Nephron (organoid): Measurements from ENCODE around the gene WASF2.

Experiments
- H3K27ac Mint-ChIP-seq, 3 experiments: 2 replicates each; pipeline ENCODE4 v1.8.0; 2020; ENCODE audit warnings: mixed read lengths in 3 of 3, mild to moderate bottlenecking in 2 of 3, moderate library complexity in 1 of 3
- H3K27me3 Mint-ChIP-seq: 2 replicates; pipeline ENCODE4 v1.8.0; 2021; ENCODE audit warnings: low read depth, mild to moderate bottlenecking, moderate library complexity, mixed read lengths
- H3K36me3 Mint-ChIP-seq: 2 replicates; pipeline ENCODE4 v1.8.0; 2020; ENCODE audit warnings: low read depth, mixed read lengths
- H3K4me1 Mint-ChIP-seq: 2 replicates; pipeline ENCODE4 v1.8.0; 2020; ENCODE audit warnings: mixed read lengths
- H3K4me3 Mint-ChIP-seq, 3 experiments: 2 replicates each; pipeline ENCODE4 v1.8.0; 2020; ENCODE audit warnings: mild to moderate bottlenecking in 3 of 3, mixed read lengths in 3 of 3, moderate library complexity in 2 of 3
- H3K9me3 Mint-ChIP-seq: 2 replicates; pipeline ENCODE4 v1.8.0; 2020; ENCODE audit warnings: mixed read lengths
- CTCF ChIP-seq, 3 experiments: fragments of 200-600 bp; sonication (generic); IDR thresholded peaks; one replicate each; pipeline ENCODE4 v1.5.0; 2021; ENCODE audit warnings: antibody characterized with exemption in 3 of 3; ENCODE audit not compliant: unreplicated experiment in 3 of 3

The WASF2 gene

GRCh38 chr1:27359822-27360158 lies 130.2 kb downstream of the WASF2 start:
- TF ChIP-seq CTCF (IDR thresholded peaks at IDR 0.05; ENCODE audit: unreplicated experiment in 3 of 3), result no peak
- no peak overlapping the region for H3K27ac Mint-ChIP-seq
- H3K4me3 Mint-ChIP-seq, result peak overlapping the region; percentile 3 to 66 (median 7)
- H3K36me3 Mint-ChIP-seq, result peaks cover 8% of the 10 kb centered on the region
- peaks cover 11% of the 10 kb centered on the region for H3K4me1 Mint-ChIP-seq
- H3K27me3 Mint-ChIP-seq, result peaks cover 30% of the 10 kb centered on the region
- H3K9me3 Mint-ChIP-seq, result no peaks in the 10 kb centered on the region

- H3K4me3 Mint-ChIP-seq, result peak overlapping the region in 1 of 3 experiments; percentile 36
- TF ChIP-seq CTCF (IDR thresholded peaks at IDR 0.05; ENCODE audit: unreplicated experiment in 3 of 3), result no peak
- H3K27me3 Mint-ChIP-seq, result peaks cover 30% of the 10 kb centered on the region
- H3K36me3 Mint-ChIP-seq, result peaks cover 8% of the 10 kb centered on the region
- no peak overlapping the region for H3K27ac Mint-ChIP-seq
- peaks cover 7% of the 10 kb centered on the region for H3K4me1 Mint-ChIP-seq
- H3K9me3 Mint-ChIP-seq, result no peaks in the 10 kb centered on the region
Measured at GRCh38 chr1:27358928-27359313, 131.0 kb downstream of the WASF2 start.

- Mint-ChIP-seq H3K9me3 (no peaks in the 10 kb centered on the region), H3K27ac (no peak overlapping the region), H3K36me3 (peaks cover 8% of the 10 kb centered on the region), H3K4me1 (peaks cover 7% of the 10 kb centered on the region), H3K4me3 (no peak overlapping the region), H3K27me3 (peaks cover 30% of the 10 kb centered on the region)
- no peak for TF ChIP-seq CTCF (IDR thresholded peaks at IDR 0.05; ENCODE audit: unreplicated experiment in 3 of 3)
Measured at GRCh38 chr1:27358038-27358927, 131.7 kb downstream of the WASF2 start.

- H3K4me1 Mint-ChIP-seq, result peaks cover 7% of the 10 kb centered on the region
- H3K27me3 Mint-ChIP-seq, result peaks cover 30% of the 10 kb centered on the region
- peaks cover 8% of the 10 kb centered on the region for H3K36me3 Mint-ChIP-seq
- no peaks in the 10 kb centered on the region for H3K9me3 Mint-ChIP-seq
- no peak overlapping the region for H3K27ac Mint-ChIP-seq
- TF ChIP-seq CTCF (IDR thresholded peaks at IDR 0.05; ENCODE audit: unreplicated experiment in 3 of 3), result peak; percentile 96 to 99 (median 99)
- H3K4me3 Mint-ChIP-seq, result no peak overlapping the region
Measured at GRCh38 chr1:27357281-27358037, 132.5 kb downstream of the WASF2 start.

- H3K27me3 Mint-ChIP-seq, result peaks cover 31% of the 10 kb centered on the region
- no peak overlapping the region for H3K4me3 Mint-ChIP-seq
- H3K27ac Mint-ChIP-seq, result no peak overlapping the region
- TF ChIP-seq CTCF (IDR thresholded peaks at IDR 0.05; ENCODE audit: unreplicated experiment in 3 of 3), result no peak
- H3K36me3 Mint-ChIP-seq, result peaks cover 8% of the 10 kb centered on the region
- H3K4me1 Mint-ChIP-seq, result peaks cover 7% of the 10 kb centered on the region
- H3K9me3 Mint-ChIP-seq, result no peaks in the 10 kb centered on the region
Measured at GRCh38 chr1:27356619-27357280, 133.2 kb downstream of the WASF2 start.
